NB4 (cell line): ENCODE measurements around the gene AP2B1.

Source experiments
- CTCF ChIP-seq: IDR thresholded peaks from one replicate; pipeline ENCODE4 v1.5.1; 2012; ENCODE audit warnings: low read depth, low read length
- MAX ChIP-seq: IDR thresholded peaks from 2 replicates; pipeline ENCODE4 v1.6.1; 2011; ENCODE audit warnings: low read depth, low read length
- MYC ChIP-seq: IDR thresholded peaks from 2 replicates; pipeline ENCODE4 v1.6.1; 2011; ENCODE audit warnings: low read depth, low read length

DNA sequence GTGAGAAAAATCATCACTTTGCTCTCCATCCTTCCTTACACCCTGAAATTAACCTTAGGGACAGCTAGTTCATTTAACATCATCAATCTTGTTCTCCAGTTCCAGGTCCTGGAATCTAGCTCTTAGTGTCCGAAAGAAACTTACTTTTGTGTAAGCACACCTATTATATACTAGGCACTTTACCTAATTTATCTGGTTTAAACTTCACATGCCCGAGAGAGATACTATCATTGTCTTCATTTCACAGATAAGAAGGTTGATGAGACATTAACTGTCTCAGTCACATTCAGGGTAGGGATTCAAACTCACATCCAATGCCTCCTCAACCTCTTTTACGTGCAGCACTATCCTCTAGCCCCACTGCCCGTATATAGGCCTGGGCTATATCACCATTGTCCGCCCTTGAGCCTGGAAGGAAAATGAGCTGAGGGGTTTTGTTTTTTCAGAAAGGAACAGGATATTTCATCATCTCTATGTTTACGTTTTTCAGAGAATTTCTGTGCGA, 501 bp upstream of the AP2B1 start:
- no peak for TF ChIP-seq CTCF
- TF ChIP-seq MYC = no peak
- TF ChIP-seq MAX = no peak
